Left ventricle myocardium inferior (tissue), 1 donor: Measurements from ENCODE around the gene MACROD1. TPM values are rescaled to one million over a fixed set of nuclear protein-coding genes. Genes with fewer than 3 reads are reported as not detected.
A peak's percentile ranks its signal among the peaks of the same experiment; 100 is the strongest.
"Not testable (repeated sequence)": the region's sequence is repeated elsewhere in the genome, so short reads cannot be mapped to it uniquely, and the experiment has no call there.

Experiments used
- DNase-seq: peaks from one replicate; pipeline ENCODE4 v3.0.0-alpha.2; 2020
- H3K27ac ChIP-seq: fragments of 200-600 bp; replicated peaks from 2 replicates; pipeline ENCODE4 v1.8.0; 2021
- H3K27me3 ChIP-seq: fragments of 200-600 bp; 2 replicates; pipeline ENCODE4 v1.8.0; 2021; ENCODE audit warnings: low read depth
- H3K36me3 ChIP-seq: fragments of 200-600 bp; 2 replicates; pipeline ENCODE4 v1.8.0; 2021
- H3K4me1 ChIP-seq: fragments of 200-600 bp; 2 replicates; pipeline ENCODE4 v1.8.0; 2021
- H3K4me3 ChIP-seq: fragments of 200-600 bp; 2 replicates; pipeline ENCODE4 v1.8.0; 2021; ENCODE audit warnings: mild to moderate bottlenecking, moderate library complexity
- H3K9me3 ChIP-seq: fragments of 200-600 bp; replicated peaks from 2 replicates; pipeline ENCODE4 v1.8.0; 2021
- CTCF ChIP-seq: fragments of 200-600 bp; IDR thresholded peaks from 2 replicates; pipeline ENCODE4 v1.8.0; 2021; ENCODE audit warnings: antibody characterized with exemption, mild to moderate bottlenecking, borderline replicate concordance
- intact Hi-C: fragments of 100-400 bp; cut with micrococcal nuclease; formaldehyde crosslinking; loops from one replicate; pipeline ENCODE4 v1.11.0; 2022
- total RNA-seq: library from RNA; stranded (reverse); fragmentation: NEBNext Ultra II Directional; extraction: Animal tissue kit (Norgen Biotek cat#: 25700); gene quantifications from one replicate; pipeline ENCODE4 v1.2.1, GENCODE V29; 2021
- donor health status: DM: no; HTN: yes; CAD: no; lungs with severe emphysema.

Gene MACROD1
- total RNA-seq, 1 donor from 2014 or later, result 127 TPM

GRCh38 chr11:63979426-63979825 is 186.5 kb downstream of the MACROD1 start:
- peak overlapping the region; percentile 11 for H3K27ac ChIP-seq
- no peaks in the 10 kb centered on the region for H3K9me3 ChIP-seq
- H3K4me3 ChIP-seq, result no peak overlapping the region
- DNase-seq, result no peak
- H3K27me3 ChIP-seq, result no peaks in the 10 kb centered on the region
- intact Hi-C loops, result no loop called here
- no peak for TF ChIP-seq CTCF
- H3K36me3 ChIP-seq, result peaks cover 13% of the 10 kb centered on the region
- peaks cover 64% of the 10 kb centered on the region for H3K4me1 ChIP-seq

GRCh38 chr11:63978551-63979239 is 187.2 kb downstream of the MACROD1 start:
- peak overlapping the region; percentile 18 for H3K27ac ChIP-seq
- H3K36me3 ChIP-seq, result peaks cover 13% of the 10 kb centered on the region
- no peak for TF ChIP-seq CTCF
- H3K4me3 ChIP-seq, result no peak overlapping the region
- H3K9me3 ChIP-seq, result no peaks in the 10 kb centered on the region
- intact Hi-C loops, result no loop called here
- peaks cover 68% of the 10 kb centered on the region for H3K4me1 ChIP-seq
- no peaks in the 10 kb centered on the region for H3K27me3 ChIP-seq
- no peak for DNase-seq

- Histone ChIP-seq H3K4me3 (peak within 1 kb of the TSS; percentile 79), H3K27me3 (peaks cover 6% of the 10 kb centered on the region), H3K36me3 (peaks cover 13% of the 10 kb centered on the region), H3K9me3 (no peaks in the 10 kb centered on the region), H3K27ac (peak within 1 kb of the TSS; percentile 95), H3K4me1 (peaks cover 53% of the 10 kb centered on the region)
- intact Hi-C loops, result no loop called here
- TF ChIP-seq CTCF, result peak; percentile 21
- peak; percentile 95 for DNase-seq
Observed at GRCh38 chr11:63974259-63975143, 191.4 kb downstream of the MACROD1 start, which contains the start of gene COX8A. COX8A (plus strand) TSS chr11:63974620; CDS start chr11:63974681, 61 bp downstream.

GRCh38 chr11:63973912-63974258 is 192.0 kb downstream of the MACROD1 start:
- peak overlapping the region; percentile 79 for H3K4me3 ChIP-seq
- H3K27me3 ChIP-seq, H3K9me3 ChIP-seq, DNase-seq, intact Hi-C loops, H3K36me3 ChIP-seq, H3K27ac ChIP-seq: not testable (repeated sequence)
- H3K4me1 ChIP-seq, result peaks cover 47% of the 10 kb centered on the region

GRCh38 chr11:63970902-63971301 is 195.0 kb downstream of the MACROD1 start:
- Histone ChIP-seq H3K4me3 (no peak overlapping the region), H3K27ac (no peak overlapping the region), H3K4me1 (peaks cover 19% of the 10 kb centered on the region), H3K36me3 (peaks cover 1% of the 10 kb centered on the region), H3K27me3 (peaks cover 6% of the 10 kb centered on the region), H3K9me3 (no peaks in the 10 kb centered on the region)
- intact Hi-C loops, result no loop called here
- no peak for TF ChIP-seq CTCF
- no peak for DNase-seq

GRCh38 chr11:63969461-63969860 is 196.5 kb downstream of the MACROD1 start:
- Histone ChIP-seq H3K27me3 (peaks cover 6% of the 10 kb centered on the region), H3K4me1 (peaks cover 5% of the 10 kb centered on the region), H3K36me3 (no peaks in the 10 kb centered on the region), H3K9me3 (no peaks in the 10 kb centered on the region), H3K27ac (no peak overlapping the region), H3K4me3 (no peak overlapping the region)
- no peak for TF ChIP-seq CTCF
- intact Hi-C loops, result no loop called here
- DNase-seq, result no peak
